Caco-2 (cell line): ENCODE results near the gene CCDC148. TPM values are rescaled to one million over a fixed set of nuclear protein-coding genes. Genes with fewer than 3 reads are reported as not detected.

ENCODE experiments used
- BruUV-seq: library from RNA; stranded (reverse); fragments of 400-500 nt; replicated peaks from 2 replicates; lab custom pipeline; 2021; lab: Mats Ljungman, UMichigan
- CTCF ChIA-PET: fragments of 300-600 bp; sonication (Branson Sonifier 250); formaldehyde crosslinking; loops from one replicate; lab custom pipeline; 2022; ENCODE audit warnings: antibody characterized with exemption; lab: Charles Lee
- POLR2A ChIA-PET: fragments of 300-600 bp; sonication (Branson Sonifier 250); formaldehyde crosslinking; loops from one replicate; lab custom pipeline; 2022; ENCODE audit warnings: antibody characterized with exemption; lab: Charles Lee
- DNase-seq, 2 experiments: peaks; one replicate each; pipeline versions ENCODE4 v3.0.0 to v3.0.0-alpha.2; 2020 to 2022
- H3K27me3 ChIP-seq: replicated peaks from 2 replicates; pipeline ENCODE4 v1.6.0; 2011; ENCODE audit warnings: low read length; ENCODE audit not compliant: control insufficient read depth, insufficient read depth
- H3K36me3 ChIP-seq: 2 replicates; pipeline ENCODE4 v1.5.1; 2011; ENCODE audit warnings: low read length; ENCODE audit not compliant: control insufficient read depth, insufficient read depth
- H3K4me1 ChIP-seq: fragments of 250-450 bp; sonication (Bioruptor Pico); 2 replicates; pipeline ENCODE4 v1.5.1; 2020; ENCODE audit warnings: mild to moderate bottlenecking
- H3K4me3 ChIP-seq: 2 replicates; pipeline ENCODE4 v1.5.1; 2011; ENCODE audit warnings: low read depth, mild to moderate bottlenecking, control low read depth, low read length
- H3K9me3 ChIP-seq: fragments of 250-450 bp; sonication (Bioruptor Pico); 2 replicates; pipeline ENCODE4 v1.5.1; 2020; ENCODE audit warnings: mild to moderate bottlenecking, moderate library complexity
- H3K27ac Mint-ChIP-seq: one replicate; pipeline ENCODE4 v1.8.0; 2022; ENCODE audit warnings: mixed read lengths; ENCODE audit not compliant: unreplicated experiment
- H3K27me3 Mint-ChIP-seq: one replicate; pipeline ENCODE4 v1.8.0; 2022; ENCODE audit warnings: mixed read lengths; ENCODE audit not compliant: insufficient read depth, unreplicated experiment
- H3K36me3 Mint-ChIP-seq: one replicate; pipeline ENCODE4 v1.8.0; 2022; ENCODE audit warnings: mild to moderate bottlenecking, mixed read lengths; ENCODE audit not compliant: insufficient read depth, unreplicated experiment
- H3K4me1 Mint-ChIP-seq: one replicate; pipeline ENCODE4 v1.8.0; 2022; ENCODE audit warnings: low read depth, mixed read lengths; ENCODE audit not compliant: unreplicated experiment
- H3K4me3 Mint-ChIP-seq: one replicate; pipeline ENCODE4 v1.8.0; 2022; ENCODE audit warnings: mild to moderate bottlenecking, moderate library complexity, mixed read lengths; ENCODE audit not compliant: unreplicated experiment
- H3K9me3 Mint-ChIP-seq: one replicate; pipeline ENCODE4 v1.8.0; 2022; ENCODE audit warnings: mixed read lengths; ENCODE audit not compliant: unreplicated experiment
- CTCF ChIP-seq, 2 experiments: fragments of 200-600 bp in 1 of 2; IDR thresholded peaks; 1 replicate in 1 of 2; 2 replicates in 1 of 2; pipeline versions ENCODE4 v1.5.1 to v1.8.0; 2011 to 2022; ENCODE audit warnings: antibody characterized with exemption in 1 of 2, control low read depth in 1 of 2, inconsistent platforms in 1 of 2, low read depth in 1 of 2, low read length in 1 of 2, mild to moderate bottlenecking in 1 of 2, moderate library complexity in 1 of 2; ENCODE audit not compliant: insufficient read depth in 1 of 2, severe bottlenecking in 1 of 2, unreplicated experiment in 1 of 2
- intact Hi-C: fragments of 100-400 bp; cut with micrococcal nuclease; formaldehyde crosslinking; loops from one replicate; pipeline ENCODE4 v1.10.0; 2022; ENCODE audit not compliant: unreplicated experiment
- total RNA-seq: library from RNA; stranded (reverse); gene quantifications from 2 replicates; pipeline ENCODE4 v1.2.3, GENCODE V29; 2022

Gene CCDC148
- total RNA-seq, 1 experiment from 2014 or later = 6.3 TPM

- no peaks in the 10 kb centered on the region for H3K36me3 Mint-ChIP-seq
- Histone ChIP-seq H3K27me3 (no peaks in the 10 kb centered on the region), H3K36me3 (no peaks in the 10 kb centered on the region), H3K4me1 (peaks cover 4% of the 10 kb centered on the region), H3K4me3 (no peak overlapping the region), H3K9me3 (no peaks in the 10 kb centered on the region)
- TF ChIP-seq CTCF (IDR thresholded peaks at IDR 0.05; ENCODE audit: insufficient read depth in 1 of 2, low read depth in 1 of 2, low read length in 1 of 2, severe bottlenecking in 1 of 2, unreplicated experiment in 1 of 2) = no peak
- no peak overlapping the region for H3K27ac Mint-ChIP-seq
- ChIA-PET POLR2A (no interaction called here), CTCF (no interaction called here)
- no peaks in the 10 kb centered on the region for H3K4me1 Mint-ChIP-seq
- no peaks in the 10 kb centered on the region for H3K9me3 Mint-ChIP-seq
- no peaks in the 10 kb centered on the region for H3K27me3 Mint-ChIP-seq
- BruUV-seq = no TSS peak
- H3K4me3 Mint-ChIP-seq = no peak overlapping the region
- intact Hi-C loops = loop anchor here (10.0 kb wide), 1 partner anchor 131 kb away; no protein-coding TSS in a partner anchor
- DNase-seq = no peak
Observed at GRCh38 chr2:158315803-158316414, 140.6 kb downstream of the CCDC148 start.

- Histone ChIP-seq H3K27me3 (no peaks in the 10 kb centered on the region), H3K36me3 (no peaks in the 10 kb centered on the region), H3K9me3 (no peaks in the 10 kb centered on the region), H3K4me1 (peaks cover 4% of the 10 kb centered on the region), H3K4me3 (no peak overlapping the region)
- H3K9me3 Mint-ChIP-seq = no peaks in the 10 kb centered on the region
- no peak for TF ChIP-seq CTCF (IDR thresholded peaks at IDR 0.05; ENCODE audit: insufficient read depth in 1 of 2, low read depth in 1 of 2, low read length in 1 of 2, severe bottlenecking in 1 of 2, unreplicated experiment in 1 of 2)
- no peak overlapping the region for H3K27ac Mint-ChIP-seq
- POLR2A ChIA-PET = no interaction called here
- H3K36me3 Mint-ChIP-seq = no peaks in the 10 kb centered on the region
- no peak overlapping the region for H3K4me3 Mint-ChIP-seq
- intact Hi-C loops = loop anchor here (10.0 kb wide), 1 partner anchor 130 kb away; no protein-coding TSS in a partner anchor
- no peaks in the 10 kb centered on the region for H3K27me3 Mint-ChIP-seq
- no TSS peak for BruUV-seq
- CTCF ChIA-PET = no interaction called here
- no peak for DNase-seq
- no peaks in the 10 kb centered on the region for H3K4me1 Mint-ChIP-seq
Observed at GRCh38 chr2:158315000-158315399, 141.6 kb downstream of the CCDC148 start.

- no peaks in the 10 kb centered on the region for H3K36me3 Mint-ChIP-seq
- POLR2A ChIA-PET = no interaction called here
- CTCF ChIA-PET = no interaction called here
- intact Hi-C loops = loop anchor here (10.0 kb wide), 1 partner anchor 129 kb away; no protein-coding TSS in a partner anchor
- no peak for TF ChIP-seq CTCF (IDR thresholded peaks at IDR 0.05; ENCODE audit: insufficient read depth in 1 of 2, low read depth in 1 of 2, low read length in 1 of 2, severe bottlenecking in 1 of 2, unreplicated experiment in 1 of 2)
- DNase-seq = no peak
- Histone ChIP-seq H3K9me3 (no peaks in the 10 kb centered on the region), H3K4me3 (no peak overlapping the region), H3K4me1 (peaks cover 4% of the 10 kb centered on the region), H3K27me3 (no peaks in the 10 kb centered on the region), H3K36me3 (no peaks in the 10 kb centered on the region)
- H3K27me3 Mint-ChIP-seq = no peaks in the 10 kb centered on the region
- H3K4me1 Mint-ChIP-seq = no peaks in the 10 kb centered on the region
- no peak overlapping the region for H3K27ac Mint-ChIP-seq
- no TSS peak for BruUV-seq
- no peaks in the 10 kb centered on the region for H3K9me3 Mint-ChIP-seq
- H3K4me3 Mint-ChIP-seq = no peak overlapping the region
Observed at GRCh38 chr2:158313734-158314133, 142.8 kb downstream of the CCDC148 start.
